ENCODE data around the gene CDH5. TPM values are rescaled to one million over a fixed set of nuclear protein-coding genes. Genes with fewer than 3 reads are reported as not detected.

Gene CDH5
- total and polyA plus RNA-seq, 2 donors (not counting 3 experiments of a cell fraction or from before 2014, with no cell fraction given), result 765 to 815 TPM

GRCh38 chr16:66402166-66402565 lies 35.7 kb downstream of the CDH5 start:
- intact Hi-C loops (cut with micrococcal nuclease), result no loop called here
- Histone ChIP-seq H3K79me2 (ENCODE audit: control insufficient read depth, insufficient read depth, low read length) (peaks cover 11% of the 10 kb centered on the region), H3K27me3 (ENCODE audit: control insufficient read depth in 2 of 2, insufficient read depth in 2 of 2, low read length in 2 of 2) (no peaks in the 10 kb centered on the region), H3K9me3 (replicated peaks; ENCODE audit: control insufficient read depth, insufficient read depth, low read length) (no peaks in the 10 kb centered on the region), H3K27ac (ENCODE audit: insufficient read depth, low read depth, low read length) (no peak overlapping the region), H2AFZ (ENCODE audit: low read depth, low read length) (no peak overlapping the region), H3K4me3 (replicated peaks in 1 of 3; ENCODE audit: insufficient read depth in 1 of 3, low read depth in 1 of 3, low read length in 3 of 3) (no peak overlapping the region), H3K4me2 (ENCODE audit: insufficient read depth, low read length) (no peak overlapping the region), H3K9ac (replicated peaks; ENCODE audit: extremely low read depth, insufficient read depth, low read length) (no peak overlapping the region), H3K9me1 (replicated peaks; ENCODE audit: control insufficient read depth, extremely low read depth, insufficient read depth, low read length) (no peaks in the 10 kb centered on the region), H3K36me3 (ENCODE audit: control insufficient read depth in 2 of 2, extremely low read depth in 1 of 2, insufficient read depth in 2 of 2, low read length in 2 of 2) (peaks cover 57 to 61% of the 10 kb centered on the region in 2 experiments), H4K20me1 (replicated peaks; ENCODE audit: control insufficient read depth, extremely low read depth, insufficient read depth, low read length) (no peaks in the 10 kb centered on the region), H3K4me1 (ENCODE audit: control insufficient read depth, extremely low read depth, insufficient read depth, low read length) (peaks cover 14% of the 10 kb centered on the region)
- POLR2A ChIA-PET, result no interaction called here
- DNase-seq (ENCODE audit: low read depth, low spot score), result no peak
- no TSS peak for BruUV-seq (replicated peaks)
- CTCF ChIA-PET, result interaction anchor here (0.7 kb wide), 1 partner anchor 44 kb away, joined by 3 read pairs; no protein-coding TSS in a partner anchor
- dilution Hi-C loops (cut with MboI; ENCODE audit: extremely low pct_ligation_motif_present, low sequenced_read_pairs), result no loop called here
- no peak for FAIRE-seq
- no peak for TF ChIP-seq MAX (IDR thresholded peaks at IDR 0.05; ENCODE audit: insufficient read depth, insufficient read length)
- TF ChIP-seq POLR2AphosphoS5 (IDR thresholded peaks at IDR 0.05; ENCODE audit: insufficient read depth, low read depth, low read length), result no peak
- TF ChIP-seq EZH2 (IDR thresholded peaks at IDR 0.05; ENCODE audit: borderline replicate concordance, low read depth, low read length, severe bottlenecking), result no peak
- TF ChIP-seq CTCF (IDR thresholded peaks at IDR 0.05; ENCODE audit: extremely low read depth in 1 of 2, insufficient read depth in 1 of 2, low read depth in 1 of 2, low read length in 2 of 2), result no peak
- no peak for TF ChIP-seq GATA2 (IDR thresholded peaks at IDR 0.05; ENCODE audit: insufficient read depth, insufficient read length, low read depth, low read length)
- no peak for TF ChIP-seq POLR2A (IDR thresholded peaks at IDR 0.05; ENCODE audit: low read depth, low read length)
- no peak for TF ChIP-seq JUN (IDR thresholded peaks at IDR 0.05; ENCODE audit: borderline replicate concordance, insufficient read depth, insufficient read length, low read depth)
- no peak for TF ChIP-seq FOS (IDR thresholded peaks at IDR 0.05; ENCODE audit: borderline replicate concordance, insufficient read depth, low read length)
- TF ChIP-seq MYC (IDR thresholded peaks at IDR 0.05; ENCODE audit: low read depth, low read length), result no peak

Measured in endothelial cell of umbilical vein (primary cell).